Testis (tissue), 5 donors: ENCODE measurements around the gene FZD8. TPM values are rescaled to one million over a fixed set of nuclear protein-coding genes. Genes with fewer than 3 reads are reported as not detected.
"Not testable (repeated sequence)": the region's sequence is repeated elsewhere in the genome, so short reads cannot be mapped to it uniquely, and the experiment has no call there.

Experiments used
- DNase-seq: peaks from one replicate; pipeline ENCODE4 v3.0.0-alpha.2; 2019
- H3K27ac ChIP-seq, 2 donors: fragments of 200-600 bp; sonication (generic); one replicate each; pipeline ENCODE4 v1.5.1; 2019
- H3K27me3 ChIP-seq: fragments of 200-600 bp; sonication (generic); one replicate; pipeline ENCODE4 v1.5.1; 2019
- H3K36me3 ChIP-seq: fragments of 200-600 bp; sonication (generic); one replicate; pipeline ENCODE4 v1.5.1; 2017; ENCODE audit warnings: low read depth; ENCODE audit errors: missing control alignments
- H3K4me1 ChIP-seq: fragments of 200-600 bp; sonication (generic); one replicate; pipeline ENCODE4 v1.5.1; 2019
- H3K4me3 ChIP-seq, 2 donors: fragments of 200-600 bp; sonication (generic); one replicate each; pipeline ENCODE4 v1.5.1; 2017 to 2019
- H3K9me3 ChIP-seq: fragments of 200-600 bp; sonication (generic); one replicate; pipeline ENCODE4 v1.5.1; 2017
- POLR2A ChIP-seq: fragments of 450-650 bp; IDR thresholded peaks from one replicate; pipeline ENCODE4 v1.6.1; 2017; ENCODE audit warnings: antibody characterized with exemption, mild to moderate bottlenecking, moderate library complexity
- WGBS, 2 donors: methylation state at CpG; one replicate each; pipeline ENCODE4 v1.1.5; 2018; 5-methylcytosine and 5-hydroxymethylcytosine counted together
- intact Hi-C: fragments of 100-400 bp; cut with DNase I; formaldehyde crosslinking; loops from one replicate; pipeline ENCODE4 v1.15.1; 2023; ENCODE audit warnings: low total_unique reads
- long read RNA-seq, 2 donors: transcript quantifications; one replicate each; lab custom pipeline, GENCODE V29; 2026
- polyA plus RNA-seq: library from polyadenylated mRNA; stranded (reverse); fragments of 350-450 nt; fragmentation: Illumina TruSeq; extraction: RNeasy Lipid Tissue Mini Kit (QIAGEN cat#74804); gene quantifications from one replicate; pipeline ENCODE4 v1.2.3, GENCODE V29; 2014; ENCODE audit warnings: low read depth, low replicate concordance; ENCODE audit not compliant: insufficient read depth
- total RNA-seq, 2 donors: library from RNA; depleted of rRNA; stranded (reverse); fragments of >200 nt; gene quantifications; one replicate each; pipeline ENCODE4 v1.2.3, GENCODE V29; 2016
- TF ChIP-seq, protein P1 (sequence below), 3 experiments: fragments of 450-650 bp in 2 of 3; fragments of 200-600 bp in 1 of 3; sonication (generic) in 1 of 3; IDR thresholded peaks; one replicate each; pipeline ENCODE4 v1.5.1; 2016 to 2019; ENCODE audit warnings: antibody characterized with exemption in 3 of 3, mild to moderate bottlenecking in 2 of 3, moderate library complexity in 1 of 3

FZD8 gene, protein sequence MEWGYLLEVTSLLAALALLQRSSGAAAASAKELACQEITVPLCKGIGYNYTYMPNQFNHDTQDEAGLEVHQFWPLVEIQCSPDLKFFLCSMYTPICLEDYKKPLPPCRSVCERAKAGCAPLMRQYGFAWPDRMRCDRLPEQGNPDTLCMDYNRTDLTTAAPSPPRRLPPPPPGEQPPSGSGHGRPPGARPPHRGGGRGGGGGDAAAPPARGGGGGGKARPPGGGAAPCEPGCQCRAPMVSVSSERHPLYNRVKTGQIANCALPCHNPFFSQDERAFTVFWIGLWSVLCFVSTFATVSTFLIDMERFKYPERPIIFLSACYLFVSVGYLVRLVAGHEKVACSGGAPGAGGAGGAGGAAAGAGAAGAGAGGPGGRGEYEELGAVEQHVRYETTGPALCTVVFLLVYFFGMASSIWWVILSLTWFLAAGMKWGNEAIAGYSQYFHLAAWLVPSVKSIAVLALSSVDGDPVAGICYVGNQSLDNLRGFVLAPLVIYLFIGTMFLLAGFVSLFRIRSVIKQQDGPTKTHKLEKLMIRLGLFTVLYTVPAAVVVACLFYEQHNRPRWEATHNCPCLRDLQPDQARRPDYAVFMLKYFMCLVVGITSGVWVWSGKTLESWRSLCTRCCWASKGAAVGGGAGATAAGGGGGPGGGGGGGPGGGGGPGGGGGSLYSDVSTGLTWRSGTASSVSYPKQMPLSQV
- 10 to 100 TPM; 13.0 to 16.4 TPM for total RNA-seq
- polyA plus RNA-seq, result 4.9 TPM
- long read RNA-seq, donor 1, full-length matches to known transcripts, result 41 of 41 reads
- long read RNA-seq, donor 1, partial matches to known transcripts, result 0 of 41 reads
- long read RNA-seq, donor 1, other reads (novel, unspliced or antisense), result 0 of 41 reads
- long read RNA-seq, donor 2, full-length matches to known transcripts, result 18 of 18 reads
- long read RNA-seq, donor 2, partial matches to known transcripts, result 0 of 18 reads
- long read RNA-seq, donor 2, other reads (novel, unspliced or antisense), result 0 of 18 reads

DNA sequence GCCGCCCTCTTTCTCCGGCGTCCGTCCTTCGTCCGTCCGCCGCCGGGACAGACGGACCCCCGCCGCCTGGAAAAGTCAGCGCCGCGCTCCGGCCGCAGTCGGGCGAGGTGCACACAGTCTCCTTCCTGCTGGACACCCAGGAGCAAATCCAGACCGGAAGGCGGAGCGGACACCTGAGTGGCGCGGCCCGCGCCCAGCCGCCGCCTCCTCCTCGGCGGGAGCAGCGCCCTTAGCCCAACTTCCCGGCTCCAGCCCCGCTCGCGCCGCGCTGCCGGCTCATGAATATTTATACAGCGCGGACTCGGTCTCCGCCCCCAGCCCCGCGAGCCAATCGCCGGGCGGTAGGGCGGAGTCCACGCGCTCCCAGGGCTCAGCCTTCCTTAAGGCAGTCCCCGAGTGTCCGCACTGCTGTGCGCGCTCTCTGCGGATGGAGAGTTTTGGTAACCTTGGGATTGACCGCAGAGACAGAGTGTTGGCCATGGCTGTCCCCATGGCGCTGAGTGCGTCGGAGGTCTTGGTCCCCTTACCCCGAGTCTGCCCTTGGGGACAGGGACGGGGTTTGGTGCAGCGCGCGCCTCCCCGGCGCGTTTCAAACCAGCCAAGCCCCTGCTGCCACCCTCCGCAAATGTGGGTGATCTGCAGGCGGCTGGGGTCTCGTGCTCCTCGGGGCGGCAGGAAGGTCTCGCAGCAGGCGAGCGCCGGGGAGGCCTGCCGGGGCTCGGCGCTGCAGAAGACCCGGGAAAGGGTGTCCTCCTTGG lies at the start of gene FZD8:
Gene FZD8, minus strand, starts transcription at position 262 of the 758 bp plus-strand sequence. CDS start 867 bp downstream, outside the sequence.
- Histone ChIP-seq H3K36me3 (no peaks in the 10 kb centered on the region), H3K27ac (peak within 1 kb of the TSS; percentile 19 to 73), H3K4me1 (peaks cover 3% of the 10 kb centered on the region), H3K4me3 (peak within 1 kb of the TSS; percentile 77), H3K27me3 (no peaks in the 10 kb centered on the region), H3K9me3 (no peaks in the 10 kb centered on the region)
- TF ChIP-seq, protein P1, sequence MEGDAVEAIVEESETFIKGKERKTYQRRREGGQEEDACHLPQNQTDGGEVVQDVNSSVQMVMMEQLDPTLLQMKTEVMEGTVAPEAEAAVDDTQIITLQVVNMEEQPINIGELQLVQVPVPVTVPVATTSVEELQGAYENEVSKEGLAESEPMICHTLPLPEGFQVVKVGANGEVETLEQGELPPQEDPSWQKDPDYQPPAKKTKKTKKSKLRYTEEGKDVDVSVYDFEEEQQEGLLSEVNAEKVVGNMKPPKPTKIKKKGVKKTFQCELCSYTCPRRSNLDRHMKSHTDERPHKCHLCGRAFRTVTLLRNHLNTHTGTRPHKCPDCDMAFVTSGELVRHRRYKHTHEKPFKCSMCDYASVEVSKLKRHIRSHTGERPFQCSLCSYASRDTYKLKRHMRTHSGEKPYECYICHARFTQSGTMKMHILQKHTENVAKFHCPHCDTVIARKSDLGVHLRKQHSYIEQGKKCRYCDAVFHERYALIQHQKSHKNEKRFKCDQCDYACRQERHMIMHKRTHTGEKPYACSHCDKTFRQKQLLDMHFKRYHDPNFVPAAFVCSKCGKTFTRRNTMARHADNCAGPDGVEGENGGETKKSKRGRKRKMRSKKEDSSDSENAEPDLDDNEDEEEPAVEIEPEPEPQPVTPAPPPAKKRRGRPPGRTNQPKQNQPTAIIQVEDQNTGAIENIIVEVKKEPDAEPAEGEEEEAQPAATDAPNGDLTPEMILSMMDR (IDR thresholded peaks at IDR 0.05), result no peak
- TF ChIP-seq POLR2A, result peak; percentile 68
- WGBS, 2 donors, result 0 to 1% methylated on average over 4 to 47 of the region's 80 CpGs
- intact Hi-C loops, result no loop called here
- DNase-seq, result peak; percentile 94

DNA sequence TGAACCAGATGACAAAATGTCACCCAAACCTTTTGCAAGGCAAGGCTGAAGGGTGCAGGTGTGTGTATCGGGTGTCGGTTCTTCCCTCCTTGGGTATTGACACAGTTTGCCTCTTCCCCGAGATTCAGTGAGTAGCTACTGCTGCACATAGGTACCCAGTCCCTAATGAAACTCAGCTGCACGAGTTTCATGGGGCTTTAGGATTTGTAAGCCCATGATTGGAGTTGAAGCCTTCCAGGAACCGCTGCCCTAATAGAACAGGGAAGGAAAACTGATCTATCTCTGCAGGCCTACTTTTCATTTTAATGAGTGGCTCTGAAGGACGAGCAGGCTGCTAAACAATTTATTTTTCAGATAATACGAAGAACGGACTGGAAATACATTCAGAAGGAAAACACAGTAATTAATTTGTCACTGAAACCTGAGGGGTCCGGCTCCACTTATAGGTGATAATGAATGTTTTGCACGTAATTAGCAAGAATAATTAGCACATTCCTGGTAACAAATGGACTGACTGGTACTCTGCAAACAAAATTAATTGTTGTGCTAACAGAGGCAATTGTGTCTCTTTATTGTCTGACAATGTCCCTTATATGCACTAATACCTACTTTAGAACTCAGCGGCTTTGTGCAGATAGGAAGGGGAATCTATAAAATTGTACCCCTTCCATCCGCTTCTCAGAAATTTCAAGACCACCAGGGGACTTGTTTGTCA lies 49.6 kb upstream of the FZD8 start:
- 83 to 84% methylated on average over 12 of the region's 12 CpGs for WGBS, 2 donors
- no peak overlapping the region for H3K4me3 ChIP-seq
- no peak for TF ChIP-seq POLR2A
- TF ChIP-seq, protein P1 (IDR thresholded peaks at IDR 0.05), result no peak
- H3K27ac ChIP-seq, result no peak overlapping the region
- intact Hi-C loops, result no loop called here
- DNase-seq, result no peak
- H3K4me1 ChIP-seq, result no peaks in the 10 kb centered on the region
- no peaks in the 10 kb centered on the region for H3K9me3 ChIP-seq
- no peaks in the 10 kb centered on the region for H3K27me3 ChIP-seq
- H3K36me3 ChIP-seq, result no peaks in the 10 kb centered on the region

DNA sequence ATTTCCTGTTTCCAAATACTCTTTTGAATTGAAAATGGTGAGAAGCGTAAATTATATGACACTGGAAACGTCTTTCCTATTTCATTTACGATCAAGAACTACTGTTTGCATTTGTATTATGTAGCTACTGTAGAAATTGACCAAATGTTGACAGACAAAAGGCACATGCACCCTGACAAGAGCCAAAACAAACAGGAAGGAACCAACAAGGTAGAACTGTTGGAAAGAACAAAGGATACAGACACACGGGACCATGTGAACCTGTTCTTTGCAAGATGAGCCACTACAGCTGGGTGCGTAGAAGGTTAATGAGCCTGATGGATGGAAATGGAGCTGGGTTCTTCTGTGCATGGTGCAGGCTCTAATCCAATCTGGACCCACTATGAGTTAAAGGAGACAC lies 48.4 kb upstream of the FZD8 start:
- Histone ChIP-seq H3K27ac (no peak overlapping the region), H3K36me3 (no peaks in the 10 kb centered on the region)
- 66 to 79% methylated on average over 5 of the region's 5 CpGs for WGBS, 2 donors

DNA sequence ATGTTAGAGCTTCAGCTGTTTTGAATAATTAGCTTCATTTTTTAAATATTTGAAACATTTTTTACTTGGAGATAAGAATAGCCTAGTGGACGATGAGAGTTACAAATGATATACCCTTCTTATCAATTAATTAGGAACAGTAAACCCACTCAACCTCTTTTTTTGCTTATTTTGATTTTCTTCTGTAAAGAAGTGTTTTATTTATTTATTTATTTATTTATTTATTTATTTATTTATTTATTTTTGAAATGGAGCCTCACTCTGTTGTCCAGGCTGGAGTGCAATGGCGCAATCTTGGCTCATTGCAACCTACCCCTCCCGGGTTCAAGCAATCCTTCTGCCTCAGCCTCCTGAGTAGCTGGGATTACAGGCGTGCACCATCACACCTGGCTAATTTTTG lies 43.8 kb upstream of the FZD8 start:
- H3K27me3 ChIP-seq, intact Hi-C loops, H3K4me3 ChIP-seq: not testable (repeated sequence)

More for the DNA sequence above, 48.4 kb upstream of the FZD8 start:
- Histone ChIP-seq H3K9me3 (no peaks in the 10 kb centered on the region), H3K4me3 (no peak overlapping the region), H3K27me3 (no peaks in the 10 kb centered on the region), H3K4me1 (no peaks in the 10 kb centered on the region)
- intact Hi-C loops, result no loop called here
- DNase-seq, result no peak
- TF ChIP-seq POLR2A, result no peak
- TF ChIP-seq, protein P1 (IDR thresholded peaks at IDR 0.05), result no peak

More for the DNA sequence above, 43.8 kb upstream of the FZD8 start:
- WGBS, 2 donors, result 71 to 82% methylated on average over 4 of the region's 4 CpGs
- H3K36me3 ChIP-seq, H3K27ac ChIP-seq, H3K4me1 ChIP-seq, H3K9me3 ChIP-seq, DNase-seq: not testable (repeated sequence)
